ENCODE data around the gene DPP6.

The DPP6 gene

DNA sequence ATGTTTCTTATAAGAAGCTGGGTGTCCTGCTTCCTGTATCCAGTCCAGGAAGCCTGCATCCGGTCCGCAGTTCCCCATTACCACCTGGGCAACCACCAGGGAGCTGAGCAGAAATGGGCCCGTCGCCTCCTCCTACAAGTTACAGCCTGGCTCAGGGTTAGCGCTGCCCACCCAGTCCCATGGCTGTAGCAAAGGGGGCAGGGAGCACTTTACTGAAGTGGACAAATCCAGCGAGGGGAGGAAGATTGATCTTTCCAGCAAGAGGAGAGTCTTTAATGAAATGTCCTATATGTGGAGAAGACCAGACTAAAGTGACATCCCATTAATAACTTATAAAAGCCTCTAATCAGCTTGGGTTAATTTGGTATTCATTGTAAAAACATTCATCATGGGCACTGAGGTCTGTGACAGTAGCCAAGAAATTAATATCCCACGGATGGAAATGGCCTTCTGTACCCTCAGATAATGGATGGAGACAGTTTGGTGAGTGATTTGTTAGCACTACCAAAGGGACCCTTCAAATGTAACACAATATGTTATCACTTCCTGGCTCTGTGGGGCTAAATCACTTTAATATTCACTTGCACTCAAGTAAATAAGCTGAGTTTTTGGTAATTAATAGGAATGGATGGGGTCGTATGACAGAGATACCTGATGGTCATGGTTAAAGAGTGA lies 627.3 kb downstream of the DPP6 start:
- no peak for FAIRE-seq

DNA sequence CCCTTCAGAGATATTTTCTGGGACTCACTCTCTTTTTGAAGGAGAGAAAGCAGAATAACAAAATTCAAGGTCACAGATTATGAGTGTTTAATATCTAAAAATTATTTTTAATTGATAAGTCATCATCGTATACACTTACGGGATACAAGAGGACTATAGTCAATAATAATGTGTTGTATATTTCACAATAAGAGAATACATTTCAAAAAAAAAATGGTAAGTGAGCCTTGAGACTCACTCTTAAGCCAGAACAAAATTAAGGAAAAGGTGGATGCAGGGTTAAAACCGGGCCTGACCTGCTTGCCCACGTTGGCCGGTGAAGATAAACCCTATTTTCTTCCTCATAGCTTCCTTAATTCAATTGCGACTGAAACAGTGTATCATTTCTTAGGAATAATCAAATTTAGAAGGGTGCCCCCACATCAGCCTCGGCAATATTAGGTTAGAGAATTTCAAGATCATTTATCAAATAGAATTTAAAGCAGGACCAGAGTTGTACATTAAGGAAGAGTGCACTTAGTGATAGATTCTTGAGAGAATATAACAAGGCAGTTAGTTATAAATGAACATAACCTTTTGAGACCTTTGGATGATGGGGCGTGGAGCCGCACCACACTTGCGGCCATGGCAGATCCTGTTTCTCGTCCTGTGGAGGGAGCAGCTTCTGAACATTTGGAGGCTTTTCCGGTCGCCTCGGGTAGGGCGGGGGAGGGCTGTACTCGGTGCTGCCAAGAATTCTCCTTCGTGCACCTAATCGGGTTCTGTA lies 628.9 kb downstream of the DPP6 start:
- FAIRE-seq = no peak

DNA sequence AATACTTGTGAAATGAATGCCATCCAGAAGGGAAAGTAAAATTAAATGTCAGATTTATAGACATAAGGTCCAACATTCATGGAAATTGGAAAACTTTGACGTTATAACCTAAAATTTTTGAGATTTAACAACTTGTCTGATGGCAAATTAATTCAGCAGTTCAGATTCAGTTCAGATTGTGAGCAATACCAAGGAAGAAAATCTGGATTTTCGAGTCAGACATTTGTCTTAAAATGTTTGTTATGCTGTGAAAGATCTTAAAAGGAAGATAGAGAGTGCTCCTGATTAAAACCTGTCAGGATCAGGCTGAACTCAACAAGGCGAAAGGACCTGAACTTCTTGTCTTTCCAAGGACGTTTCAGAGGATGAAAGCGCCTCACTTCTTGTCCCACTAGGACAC lies 629.8 kb downstream of the DPP6 start:
- FAIRE-seq = no peak

DNA sequence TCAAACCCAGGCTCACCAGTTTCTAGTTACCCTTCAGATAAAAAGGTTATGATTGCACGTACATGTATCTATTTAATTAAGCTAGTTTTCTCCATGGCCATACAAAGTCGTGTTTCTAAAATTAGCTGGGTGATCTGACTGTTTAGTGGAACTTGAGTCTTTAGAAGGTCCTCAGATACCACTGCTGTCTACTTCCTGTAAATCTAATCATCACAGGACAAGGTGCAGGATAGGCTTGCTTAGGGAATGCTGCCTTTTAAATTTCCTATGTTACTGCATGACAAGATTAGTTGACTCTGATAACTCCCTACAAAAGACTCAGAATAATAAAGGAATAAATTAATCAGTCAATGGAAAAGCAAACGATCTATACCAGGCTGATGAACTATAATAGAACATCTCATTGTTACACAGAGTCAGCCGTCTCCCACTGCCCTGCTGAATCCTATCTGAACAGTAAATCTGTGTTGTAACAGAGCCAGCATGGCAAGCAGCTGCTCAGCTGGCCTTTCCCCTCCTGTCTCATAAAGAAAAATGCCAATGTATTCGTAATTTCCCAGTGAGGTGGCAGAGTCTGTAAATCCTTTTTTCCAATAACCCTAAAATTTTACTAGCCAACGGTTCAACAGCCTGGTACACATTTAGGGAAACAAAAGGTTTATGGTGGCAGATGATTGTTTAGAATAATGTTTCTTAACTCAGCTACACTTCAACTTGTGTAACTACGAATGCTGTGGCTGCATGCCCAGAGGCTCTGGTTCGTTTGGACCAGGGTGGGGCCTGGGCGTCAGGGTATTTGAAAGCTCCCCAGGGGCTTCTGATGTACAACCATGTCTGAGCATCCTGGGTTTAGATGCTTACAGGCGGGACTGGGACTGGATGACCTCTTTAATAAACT lies 632.7 kb downstream of the DPP6 start:
- no peak for FAIRE-seq

DNA sequence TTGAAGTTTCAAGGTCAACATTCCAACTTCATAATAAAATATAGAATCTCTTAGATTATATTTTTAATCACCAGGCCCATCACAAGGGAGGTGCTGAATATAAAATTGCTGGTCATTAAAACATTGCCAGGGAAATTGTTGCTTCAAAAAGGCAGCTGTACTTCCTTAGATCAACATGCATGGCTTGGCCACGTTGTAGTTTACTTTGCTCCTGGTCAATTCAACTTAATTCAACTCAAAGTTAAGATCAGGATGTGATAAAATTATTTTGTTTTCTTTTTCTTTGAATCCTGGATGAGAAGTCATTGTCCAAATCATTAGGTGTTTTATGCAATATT lies 633.3 kb downstream of the DPP6 start:
- FAIRE-seq = no peak

DNA sequence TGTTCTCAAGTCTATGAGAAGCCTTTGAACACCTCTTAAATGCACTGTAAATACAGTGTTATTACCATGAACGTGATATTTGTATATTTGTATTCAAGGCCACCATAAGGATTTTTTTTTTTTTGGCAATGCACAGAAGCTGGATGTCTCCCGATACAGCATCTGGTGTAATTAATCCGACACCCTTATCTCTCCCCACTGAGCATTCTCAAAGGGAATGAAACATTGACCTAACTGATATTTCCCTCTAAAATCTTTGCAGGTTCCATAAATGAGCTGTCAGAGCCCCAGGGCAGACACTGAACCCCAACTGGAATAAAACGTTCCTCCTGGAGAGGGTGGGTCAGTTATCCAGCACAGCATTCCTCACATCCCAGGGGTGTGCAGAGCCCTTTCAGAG lies 634.1 kb downstream of the DPP6 start:
- no peak for FAIRE-seq

DNA sequence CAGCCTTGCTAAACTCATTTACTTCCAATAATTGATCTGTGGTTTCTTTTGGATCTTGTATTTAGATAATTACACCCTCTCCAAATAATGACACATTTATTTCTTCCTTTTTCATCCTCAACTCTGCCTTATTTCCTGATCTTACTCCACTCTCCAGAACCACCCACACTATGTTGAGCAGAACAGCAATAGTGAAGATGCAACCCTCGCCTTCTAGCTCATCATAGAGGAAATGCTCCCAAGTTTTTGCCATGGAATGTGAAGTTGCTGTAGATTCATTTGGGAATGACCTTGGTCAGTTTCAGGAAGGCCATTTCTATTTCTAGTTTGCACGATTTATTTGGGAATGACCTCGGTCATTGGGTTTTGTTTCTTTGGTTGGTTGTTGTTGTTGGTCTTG lies 636.8 kb downstream of the DPP6 start:
- no peak for FAIRE-seq

DNA sequence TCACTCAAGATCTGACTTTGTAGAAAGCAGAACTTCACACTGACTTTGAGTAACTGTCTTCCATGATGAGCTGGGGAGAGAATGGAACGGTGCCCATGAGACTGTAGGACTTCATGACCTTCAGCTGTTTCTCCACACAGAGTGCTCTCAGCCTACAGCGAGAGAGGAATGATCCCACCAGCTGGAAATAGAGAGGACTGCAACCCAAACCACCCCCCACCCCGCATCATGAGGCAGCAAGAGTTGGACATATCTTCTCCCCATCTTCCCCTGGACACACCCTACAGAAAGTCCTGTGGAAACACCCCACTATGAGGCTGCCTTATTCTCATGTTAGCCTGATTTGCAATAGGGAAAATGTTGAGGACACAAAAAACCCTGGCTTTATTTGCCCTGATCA lies 638.2 kb downstream of the DPP6 start:
- no peak for FAIRE-seq

DNA sequence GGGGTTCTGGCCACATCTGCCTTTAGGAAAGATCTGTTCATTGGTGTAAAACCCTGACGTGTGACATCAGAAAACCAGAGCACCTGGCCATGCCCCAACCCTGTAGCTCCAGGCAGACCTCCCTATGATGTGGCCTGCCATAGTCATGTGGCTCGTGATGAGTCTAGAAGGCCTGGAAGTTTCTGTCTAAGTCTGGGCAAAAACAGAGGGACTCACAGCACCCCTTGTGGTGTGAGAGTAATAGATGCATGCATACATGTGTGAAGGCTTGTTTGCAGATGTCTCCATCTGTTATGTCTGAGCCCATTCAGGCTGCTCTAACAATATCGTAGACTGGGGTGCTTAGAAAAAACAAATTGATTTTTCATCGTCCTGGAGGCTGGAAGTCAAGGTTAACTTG lies 641.5 kb downstream of the DPP6 start:
- no peak for FAIRE-seq

DNA sequence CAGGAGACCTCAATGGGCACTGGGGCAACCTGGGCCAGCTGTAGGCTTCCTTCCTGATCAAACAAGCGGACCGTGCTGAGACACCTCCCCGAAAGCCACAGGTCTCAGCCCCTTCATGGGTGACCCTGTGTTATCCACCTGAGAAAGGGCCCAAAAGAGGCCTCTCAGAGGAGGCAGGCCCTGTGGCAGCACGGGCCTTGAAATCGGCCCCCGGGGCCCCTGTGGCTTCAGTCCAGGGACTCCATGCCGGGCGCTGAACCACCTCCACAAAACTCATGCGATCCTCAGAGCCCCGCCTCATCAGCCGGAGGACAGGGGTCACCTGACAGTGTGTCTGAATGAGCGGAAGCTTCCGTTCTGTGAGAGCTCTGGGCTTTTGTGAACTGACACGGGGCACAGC lies 643.6 kb downstream of the DPP6 start:
- no peak for FAIRE-seq

DNA sequence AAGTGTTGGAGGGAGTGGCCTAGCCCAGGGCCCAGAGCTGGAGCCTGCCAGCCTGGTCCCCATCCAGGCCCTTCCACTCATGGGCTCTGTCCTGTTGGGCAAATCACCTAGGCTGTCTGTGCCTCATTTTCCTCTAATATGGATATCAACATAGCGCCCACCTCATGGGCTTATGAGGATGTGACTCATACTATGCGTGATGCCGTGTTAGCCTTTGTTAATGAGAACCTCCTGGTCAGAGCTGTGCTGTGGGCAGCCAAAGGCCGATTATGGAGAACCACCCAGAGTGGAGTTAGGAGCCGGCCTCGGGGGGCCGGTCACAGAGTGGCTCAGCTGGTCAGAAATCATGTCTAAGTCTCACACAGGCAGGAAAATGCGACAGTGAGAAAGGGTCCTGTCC lies 644.4 kb downstream of the DPP6 start:
- no peak for FAIRE-seq

DNA sequence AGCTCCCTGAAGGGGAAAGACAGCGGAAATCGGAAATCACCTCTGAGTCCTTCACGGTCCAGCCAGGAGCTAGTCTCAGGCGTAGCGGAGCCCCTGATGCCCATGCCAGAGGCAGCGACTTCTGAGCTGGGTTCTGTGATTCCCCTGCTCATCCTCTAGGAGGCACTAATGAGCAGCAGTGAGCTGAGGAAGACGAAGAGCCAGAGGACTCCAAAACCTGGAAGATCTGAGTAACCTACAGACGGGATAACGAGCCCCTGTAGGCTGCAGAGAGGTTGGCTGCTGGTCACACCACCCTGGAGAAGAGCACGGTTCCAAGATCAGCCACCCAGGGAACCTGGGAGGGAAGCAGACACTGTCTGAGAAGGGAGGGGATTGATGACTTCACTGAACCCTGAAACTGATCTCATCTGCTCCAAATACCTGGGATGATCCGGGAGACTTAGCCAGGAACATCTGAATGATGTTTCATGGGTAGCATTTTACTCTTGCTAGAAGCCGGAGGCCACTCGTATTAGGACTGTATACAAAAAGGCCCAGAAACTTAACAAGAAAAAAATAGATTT lies 646.6 kb downstream of the DPP6 start:
- FAIRE-seq = no peak

DNA sequence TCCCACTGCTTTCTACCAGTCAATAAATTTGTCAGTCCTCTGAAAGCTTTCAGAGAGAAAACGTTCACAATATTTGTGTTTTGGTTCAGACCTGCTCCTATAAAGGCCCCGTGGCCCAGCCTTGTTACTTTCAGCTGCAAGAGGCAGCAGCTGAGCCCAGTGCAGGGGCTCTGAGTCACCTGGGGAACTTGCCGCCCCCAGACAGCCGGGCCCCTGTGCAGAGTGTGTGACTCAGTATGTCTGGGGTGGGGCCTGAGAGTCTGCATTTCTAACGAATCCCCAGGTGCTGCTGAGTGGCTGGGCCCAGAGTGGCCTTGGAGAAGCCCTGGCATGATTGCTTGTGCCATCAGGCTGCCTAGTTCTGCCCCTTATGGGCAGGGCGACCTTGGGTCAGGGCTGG lies 647.2 kb downstream of the DPP6 start:
- FAIRE-seq = no peak

DNA sequence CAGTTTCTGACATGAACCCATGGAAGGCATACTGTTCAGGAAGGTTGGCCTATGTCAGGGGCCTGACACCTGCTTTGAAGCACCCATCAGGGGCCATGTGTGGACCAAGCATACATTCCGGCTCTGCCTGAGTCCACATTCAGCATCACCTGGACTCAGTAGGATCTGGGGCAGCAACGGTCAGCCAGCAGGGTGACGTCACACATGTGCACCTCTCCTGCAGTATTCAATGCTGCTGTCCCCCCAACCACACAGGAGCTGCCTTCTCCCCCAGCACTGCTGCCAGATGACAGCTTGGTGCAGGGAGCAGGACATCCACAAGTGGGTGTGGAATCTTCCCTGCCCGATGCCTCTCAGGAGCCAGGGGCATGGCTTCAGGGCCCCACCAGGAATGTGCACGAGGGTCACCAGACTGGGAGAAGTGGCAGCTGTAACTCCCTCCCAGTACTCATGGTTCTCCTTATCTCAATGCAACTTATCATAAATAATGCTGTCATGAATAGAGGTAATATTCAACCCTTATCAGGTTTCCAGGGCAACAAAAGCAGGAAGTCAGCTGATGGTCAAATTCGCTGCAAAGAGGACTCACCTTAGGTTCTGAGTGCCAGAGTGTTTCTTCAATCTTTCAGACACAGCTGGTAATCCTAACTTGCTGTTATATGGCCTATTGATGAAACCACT lies 657.8 kb downstream of the DPP6 start:
- no peak for FAIRE-seq

DNA sequence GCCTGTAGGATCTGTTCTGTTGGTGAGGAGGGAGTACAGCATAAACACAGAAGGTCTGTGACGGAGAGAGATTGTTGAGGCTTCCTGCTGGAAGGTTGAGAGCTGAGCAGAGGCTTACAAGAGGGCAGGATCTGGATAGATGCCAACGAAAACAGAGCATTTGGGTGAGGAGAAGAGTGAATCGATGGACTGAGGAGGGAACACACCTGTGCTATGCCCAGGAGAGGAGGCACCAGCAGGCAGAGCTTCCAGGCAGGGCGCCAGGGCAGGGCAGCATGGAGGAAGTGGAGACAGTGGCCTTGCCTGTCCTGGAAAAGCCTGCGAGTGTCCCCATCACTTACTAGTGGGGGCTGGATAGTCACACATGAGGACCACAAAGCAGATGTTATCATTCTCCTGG lies 667.8 kb downstream of the DPP6 start:
- FAIRE-seq = no peak

DNA sequence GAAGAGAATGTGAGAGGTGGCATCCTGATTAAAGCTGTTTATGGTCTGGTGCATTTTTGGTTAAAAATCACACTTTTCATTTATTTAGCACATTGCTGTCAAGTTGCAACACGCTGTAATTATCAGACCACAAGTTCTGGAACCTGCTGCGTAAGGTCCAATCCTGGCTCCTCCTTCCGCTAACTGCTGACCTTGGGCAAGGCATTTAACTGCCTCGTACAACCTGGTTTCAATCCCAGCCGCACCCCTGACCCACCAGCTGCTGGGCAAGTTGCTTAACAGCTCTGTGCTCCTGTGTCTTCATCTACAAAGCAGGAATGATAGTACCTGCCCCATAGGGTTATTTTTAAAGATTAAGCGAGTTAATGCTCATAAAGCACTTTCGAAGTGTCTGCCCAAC lies 668.9 kb downstream of the DPP6 start:
- no peak for FAIRE-seq

DNA sequence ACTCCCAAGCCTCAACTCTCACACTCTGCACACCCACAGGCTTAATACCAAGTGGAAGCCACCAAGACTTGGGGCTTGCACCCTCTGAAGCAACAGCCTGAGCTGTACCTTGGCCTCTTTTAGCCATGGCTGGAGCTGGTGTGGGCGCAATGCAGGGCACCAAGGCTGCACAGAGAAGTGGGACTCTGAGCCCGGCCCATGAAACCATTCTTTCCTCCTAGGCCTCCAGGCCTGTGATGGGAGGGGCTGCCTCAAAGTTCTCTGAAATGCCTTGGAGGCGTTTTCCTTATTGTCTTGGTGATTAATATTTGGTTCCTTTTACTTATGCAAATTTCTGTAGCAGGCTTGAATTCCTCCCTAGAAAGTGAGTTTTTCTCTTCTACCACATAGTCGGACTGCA lies 674.2 kb downstream of the DPP6 start:
- no peak for FAIRE-seq

DNA sequence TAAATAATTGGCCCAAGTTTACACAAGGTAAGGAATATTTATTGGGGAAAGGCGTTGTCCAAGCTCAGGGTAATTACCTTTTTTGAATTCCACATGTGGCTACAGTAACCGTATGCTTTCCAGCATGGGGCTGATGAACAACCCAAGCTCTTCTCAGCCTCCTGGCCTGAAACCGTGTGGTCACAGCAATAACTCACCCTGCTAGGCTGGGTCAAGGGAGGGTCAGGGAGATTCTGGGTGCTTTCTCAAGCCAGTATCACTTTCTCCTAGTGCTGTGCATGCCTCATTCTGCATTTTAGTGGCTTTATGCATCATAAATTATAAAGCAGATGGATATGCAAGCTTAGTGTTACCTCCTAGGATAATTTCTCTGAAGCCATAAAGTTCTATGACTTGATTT lies 676.9 kb downstream of the DPP6 start:
- FAIRE-seq = no peak

DNA sequence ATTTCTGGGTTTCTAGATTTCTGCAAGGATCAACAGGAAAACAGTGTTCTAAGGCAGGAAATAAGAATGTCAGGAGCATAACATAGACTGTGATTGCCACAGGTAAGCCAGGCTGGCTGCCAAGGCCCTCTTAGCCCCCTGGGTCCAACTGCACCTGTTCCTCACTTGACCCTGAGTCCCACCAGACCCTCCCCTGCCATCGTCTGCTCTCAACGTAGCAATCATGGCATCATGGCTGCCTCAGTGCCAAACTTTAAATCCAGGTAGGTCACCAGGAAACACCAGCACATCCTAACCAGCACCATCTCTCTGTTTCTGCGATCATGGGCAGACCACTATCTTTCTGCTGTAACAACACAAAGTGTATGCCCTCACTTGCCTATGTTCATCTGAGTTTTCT lies 683.6 kb downstream of the DPP6 start:
- no peak for FAIRE-seq

DNA sequence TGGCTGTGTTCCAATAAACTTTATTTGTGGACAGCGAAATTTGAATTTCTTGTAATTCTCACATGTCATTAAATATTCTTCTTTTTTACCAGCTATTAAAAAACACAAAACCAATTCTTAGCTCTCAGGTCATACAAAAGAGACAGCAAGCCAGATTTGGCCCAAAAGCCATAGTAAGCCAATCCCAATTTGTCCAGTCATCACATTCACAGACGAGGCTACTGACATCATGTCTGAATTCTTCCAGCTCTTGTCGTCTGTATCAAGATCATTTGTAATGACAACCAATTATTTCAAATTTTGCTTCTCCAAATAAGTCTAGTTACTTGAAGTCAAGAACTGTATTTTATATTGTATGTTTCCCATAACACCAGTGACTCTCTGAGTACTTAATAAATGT lies 684.2 kb downstream of the DPP6 start:
- FAIRE-seq = no peak

DNA sequence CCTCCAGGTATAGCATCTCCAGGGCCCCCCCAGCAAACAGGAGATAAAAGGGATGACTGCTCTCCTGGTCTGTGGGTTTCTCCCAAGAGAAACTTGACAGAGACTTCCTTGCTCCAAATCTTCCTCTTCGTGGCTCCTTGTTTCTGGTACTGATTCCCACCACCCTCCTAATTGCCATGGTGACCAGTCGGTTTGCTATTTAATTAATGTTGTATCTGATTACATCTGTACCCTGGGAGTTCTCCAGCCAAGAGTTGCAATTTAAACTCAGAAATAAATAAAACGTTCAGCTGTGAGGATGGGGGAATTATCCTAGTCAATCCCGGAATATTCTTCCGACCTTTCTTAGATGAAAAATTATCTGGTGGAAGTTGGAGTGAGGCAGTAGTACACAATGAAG lies 686.0 kb downstream of the DPP6 start:
- no peak for FAIRE-seq

DNA sequence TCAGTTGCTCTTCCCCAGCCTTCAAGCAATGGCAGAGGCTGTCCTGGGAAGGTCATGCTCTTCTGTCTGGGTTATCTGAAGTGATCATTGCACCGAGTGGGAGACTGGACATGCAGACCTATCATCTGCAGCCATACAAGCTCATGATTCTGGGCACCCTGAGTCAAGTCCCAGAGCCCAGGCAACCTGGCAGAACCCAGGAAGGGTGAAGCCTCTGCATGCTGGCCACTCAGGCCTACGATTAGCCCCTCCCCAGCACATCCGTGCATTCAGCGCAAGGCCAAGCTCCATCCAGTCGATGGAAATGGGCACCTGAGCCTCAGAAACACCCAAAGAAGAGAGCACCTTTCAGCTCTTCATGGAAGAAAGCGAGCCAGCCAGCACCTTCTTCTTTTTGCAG lies 688.9 kb downstream of the DPP6 start:
- no peak for FAIRE-seq

DNA sequence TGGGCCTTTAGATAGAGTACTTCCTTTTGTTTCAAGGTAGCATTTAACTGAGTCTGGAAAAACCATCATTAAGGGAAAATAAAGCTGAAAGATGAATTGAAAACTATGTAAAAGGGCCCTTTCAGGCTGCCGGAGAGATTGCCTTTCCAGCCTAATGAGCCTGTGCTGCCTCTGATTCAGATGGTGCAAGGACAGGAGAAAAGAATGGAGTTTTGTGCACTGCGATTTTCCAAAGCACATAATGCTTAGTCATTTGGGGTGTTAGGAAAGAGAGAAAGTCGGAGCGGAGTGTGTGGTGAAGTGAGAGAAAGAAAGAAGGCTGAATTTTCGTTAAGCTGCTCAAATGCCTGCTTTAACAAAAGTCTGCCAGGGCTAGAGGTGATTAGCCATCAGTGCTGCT lies 691.0 kb downstream of the DPP6 start:
- no peak for FAIRE-seq
